Sigmoid colon (tissue), 7 donors: ENCODE data around the gene ERBB2. TPM values are rescaled to one million over a fixed set of nuclear protein-coding genes. Genes with fewer than 3 reads are reported as not detected.
A peak's percentile ranks its signal among the peaks of the same experiment; 100 is the strongest.
"Not testable (repeated sequence)": the region's sequence is repeated elsewhere in the genome, so short reads cannot be mapped to it uniquely, and the experiment has no call there.

ENCODE experiments used
- DNase-seq: peaks from one replicate; pipeline ENCODE4 v3.0.0-alpha.2; 2019
- H3K27ac ChIP-seq, 4 donors: fragments of 200-600 bp; sonication (generic); one replicate each; pipeline ENCODE4 v1.5.1; 2016 to 2019; ENCODE audit warnings: mild to moderate bottlenecking in 1 of 4
- H3K27me3 ChIP-seq, 3 donors: fragments of 200-600 bp; sonication (generic); one replicate each; pipeline ENCODE4 v1.5.1; 2019; ENCODE audit warnings: mild to moderate bottlenecking in 1 of 3
- H3K36me3 ChIP-seq, 4 donors: fragments of 200-600 bp; sonication (generic); one replicate each; pipeline ENCODE4 v1.5.1; 2016 to 2019
- H3K4me1 ChIP-seq, 4 donors: fragments of 200-600 bp; sonication (generic); one replicate each; pipeline ENCODE4 v1.5.1; 2017 to 2019
- H3K4me3 ChIP-seq, 4 donors: fragments of 200-600 bp; sonication (generic); one replicate each; pipeline ENCODE4 v1.5.1; 2017 to 2019; ENCODE audit warnings: mild to moderate bottlenecking in 2 of 4, moderate library complexity in 1 of 4
- H3K9me3 ChIP-seq, 4 donors: fragments of 200-600 bp in 3 of 4; sonication (generic) in 3 of 4; one replicate each; pipeline versions ENCODE4 v1.5.1 to v1.6.1; 2013 to 2019
- EP300 ChIP-seq, 4 donors: sonication (generic); formaldehyde crosslinking; IDR thresholded peaks; one replicate each; pipeline ENCODE4 v1.6.1; 2017; ENCODE audit warnings: antibody characterized with exemption in 4 of 4
- POLR2A ChIP-seq, 2 donors: fragments of 450-650 bp; IDR thresholded peaks; one replicate each; pipeline ENCODE4 v1.6.1; 2016; ENCODE audit warnings: antibody characterized with exemption in 2 of 2, mild to moderate bottlenecking in 2 of 2, moderate library complexity in 2 of 2
- POLR2AphosphoS5 ChIP-seq, 4 donors: sonication (generic); formaldehyde crosslinking; IDR thresholded peaks; one replicate each; pipeline ENCODE4 v1.6.1; 2017; ENCODE audit warnings: antibody characterized with exemption in 4 of 4
- WGBS, 2 donors: extraction: QIAGEN DNeasy Blood & Tissue Kit; methylation state at CpG; one replicate each; pipeline ENCODE4 v1.1.7; 2013; 5-methylcytosine and 5-hydroxymethylcytosine counted together
- intact Hi-C: fragments of 100-400 bp; cut with DNase I; formaldehyde crosslinking; loops from one replicate; pipeline ENCODE4 v1.15.1; 2023
- polyA plus RNA-seq, 3 donors: library from polyadenylated mRNA; stranded (reverse); fragments of 200-250 nt; gene quantifications; one replicate each; pipeline ENCODE4 v1.2.3, GENCODE V29; 2013
- total RNA-seq, 4 donors: library from RNA; depleted of rRNA; stranded (reverse); fragments of >200 nt; gene quantifications; one replicate each; pipeline ENCODE4 v1.1.0, GENCODE V29; 2016
- TF ChIP-seq, protein P1 (sequence below), 4 experiments: fragments of 450-650 bp in 3 of 4; fragments of 200-600 bp in 1 of 4; IDR thresholded peaks; one replicate each; pipeline ENCODE4 v1.5.1; 2016 to 2019; ENCODE audit warnings: antibody characterized with exemption in 4 of 4, mild to moderate bottlenecking in 3 of 4, moderate library complexity in 2 of 4
- donor health status: healthy with polysubstance abuse.
- donor health status: Bipolar disorder and iron deficiency.
- donor health status: healthy.

The ERBB2 gene
- total and polyA plus RNA-seq, 7 donors = 11.8 to 58.9 (median 21.0) TPM

DNA sequence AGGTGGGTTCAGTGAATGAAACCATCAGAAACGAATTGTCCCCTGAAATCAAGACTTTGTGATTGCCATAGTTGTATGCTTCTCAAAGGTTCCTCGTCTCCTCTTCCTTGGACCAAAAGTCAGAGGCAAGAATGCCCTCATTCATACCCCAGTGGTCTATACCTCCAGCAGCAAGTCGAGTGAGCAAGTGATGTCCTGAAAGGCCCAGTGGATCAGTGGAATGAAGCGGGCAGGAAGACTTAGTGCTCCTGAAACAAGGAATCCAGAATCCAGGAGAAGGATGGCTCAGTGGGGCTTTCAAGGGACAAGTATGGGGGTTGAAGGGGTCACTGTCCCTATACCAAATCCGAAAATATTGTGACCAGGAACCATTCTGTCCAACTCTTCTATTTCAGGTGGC lies 5.3 kb upstream of the ERBB2 start:
- Histone ChIP-seq H3K4me1 (peaks cover 0 to 6% (median 2%) of the 10 kb centered on the region in 4 donors), H3K9me3 (no peaks in the 10 kb centered on the region), H3K27ac (no peak overlapping the region), H3K4me3 (no peak overlapping the region), H3K27me3 (no peaks in the 10 kb centered on the region), H3K36me3 (no peaks in the 10 kb centered on the region)
- TF ChIP-seq EP300 (IDR thresholded peaks at IDR 0.05) = no peak
- TF ChIP-seq POLR2AphosphoS5 (IDR thresholded peaks at IDR 0.05) = no peak
- TF ChIP-seq POLR2A (IDR thresholded peaks at IDR 0.05) = no peak
- intact Hi-C loops = no loop called here
- DNase-seq = no peak
- 90 to 93% methylated on average over 5 of the region's 5 CpGs for WGBS, 2 donors

DNA sequence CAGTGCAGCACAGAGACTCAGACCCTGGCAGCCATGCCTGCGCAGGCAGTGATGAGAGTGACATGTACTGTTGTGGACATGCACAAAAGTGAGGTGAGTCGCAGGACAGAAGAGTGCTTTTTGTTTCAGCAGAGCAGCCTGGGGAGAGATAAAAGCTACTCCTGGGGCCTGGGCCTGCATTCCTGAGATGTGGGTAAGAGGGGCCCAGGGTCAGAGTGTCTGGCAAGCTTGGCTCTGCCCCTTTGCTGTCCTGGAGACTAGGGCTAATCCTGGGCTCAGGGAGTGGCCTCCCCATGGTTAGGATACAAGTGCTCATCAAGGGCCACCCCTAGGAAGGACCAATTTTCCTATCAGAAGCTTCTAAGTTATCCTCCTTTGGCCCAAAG lies 4.8 kb upstream of the ERBB2 start:
- no peak for DNase-seq
- TF ChIP-seq, protein P1, sequence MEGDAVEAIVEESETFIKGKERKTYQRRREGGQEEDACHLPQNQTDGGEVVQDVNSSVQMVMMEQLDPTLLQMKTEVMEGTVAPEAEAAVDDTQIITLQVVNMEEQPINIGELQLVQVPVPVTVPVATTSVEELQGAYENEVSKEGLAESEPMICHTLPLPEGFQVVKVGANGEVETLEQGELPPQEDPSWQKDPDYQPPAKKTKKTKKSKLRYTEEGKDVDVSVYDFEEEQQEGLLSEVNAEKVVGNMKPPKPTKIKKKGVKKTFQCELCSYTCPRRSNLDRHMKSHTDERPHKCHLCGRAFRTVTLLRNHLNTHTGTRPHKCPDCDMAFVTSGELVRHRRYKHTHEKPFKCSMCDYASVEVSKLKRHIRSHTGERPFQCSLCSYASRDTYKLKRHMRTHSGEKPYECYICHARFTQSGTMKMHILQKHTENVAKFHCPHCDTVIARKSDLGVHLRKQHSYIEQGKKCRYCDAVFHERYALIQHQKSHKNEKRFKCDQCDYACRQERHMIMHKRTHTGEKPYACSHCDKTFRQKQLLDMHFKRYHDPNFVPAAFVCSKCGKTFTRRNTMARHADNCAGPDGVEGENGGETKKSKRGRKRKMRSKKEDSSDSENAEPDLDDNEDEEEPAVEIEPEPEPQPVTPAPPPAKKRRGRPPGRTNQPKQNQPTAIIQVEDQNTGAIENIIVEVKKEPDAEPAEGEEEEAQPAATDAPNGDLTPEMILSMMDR (IDR thresholded peaks at IDR 0.05) = no peak
- TF ChIP-seq POLR2AphosphoS5 (IDR thresholded peaks at IDR 0.05) (no peak), EP300 (IDR thresholded peaks at IDR 0.05) (no peak), POLR2A (IDR thresholded peaks at IDR 0.05) (no peak)
- Histone ChIP-seq H3K4me1 (peaks cover 0 to 7% (median 3%) of the 10 kb centered on the region in 4 donors), H3K36me3 (no peaks in the 10 kb centered on the region), H3K9me3 (no peaks in the 10 kb centered on the region), H3K27me3 (no peaks in the 10 kb centered on the region), H3K27ac (no peak overlapping the region), H3K4me3 (no peak overlapping the region)
- WGBS, 2 donors = 92 to 93% methylated on average over 2 of the region's 2 CpGs
- intact Hi-C loops = no loop called here

DNA sequence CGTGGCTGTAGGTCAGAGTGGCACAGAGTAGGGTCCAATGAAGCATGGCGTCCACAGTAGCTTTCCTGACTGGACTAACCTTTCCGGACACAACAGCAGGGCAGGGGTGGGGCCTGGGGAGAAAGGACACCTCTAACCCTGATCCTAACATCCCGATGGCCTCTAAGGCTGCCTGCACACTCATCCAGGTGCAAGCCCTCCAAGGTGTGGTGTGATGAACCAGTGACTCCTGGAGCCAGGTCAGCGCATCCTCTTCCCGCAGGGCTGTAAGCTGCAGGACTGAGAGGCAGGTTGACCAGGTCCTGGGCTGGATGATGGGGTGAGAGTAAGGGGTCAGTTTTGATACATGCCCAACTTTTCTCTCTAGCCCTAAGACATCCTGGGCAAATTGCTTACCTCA lies 3.1 kb upstream of the ERBB2 start:
- intact Hi-C loops = no loop called here
- Histone ChIP-seq H3K4me3 (no peak overlapping the region), H3K36me3 (no peaks in the 10 kb centered on the region), H3K4me1 (peaks cover 0 to 23% (median 15%) of the 10 kb centered on the region in 4 donors), H3K27ac (no peak overlapping the region), H3K9me3 (no peaks in the 10 kb centered on the region), H3K27me3 (no peaks in the 10 kb centered on the region)
- TF ChIP-seq EP300 (IDR thresholded peaks at IDR 0.05) (no peak), POLR2AphosphoS5 (IDR thresholded peaks at IDR 0.05) (no peak), POLR2A (IDR thresholded peaks at IDR 0.05) (no peak)
- TF ChIP-seq, protein P1 (IDR thresholded peaks at IDR 0.05) = no peak
- DNase-seq = no peak
- WGBS, 2 donors = 90 to 91% methylated on average over 6 of the region's 6 CpGs

DNA sequence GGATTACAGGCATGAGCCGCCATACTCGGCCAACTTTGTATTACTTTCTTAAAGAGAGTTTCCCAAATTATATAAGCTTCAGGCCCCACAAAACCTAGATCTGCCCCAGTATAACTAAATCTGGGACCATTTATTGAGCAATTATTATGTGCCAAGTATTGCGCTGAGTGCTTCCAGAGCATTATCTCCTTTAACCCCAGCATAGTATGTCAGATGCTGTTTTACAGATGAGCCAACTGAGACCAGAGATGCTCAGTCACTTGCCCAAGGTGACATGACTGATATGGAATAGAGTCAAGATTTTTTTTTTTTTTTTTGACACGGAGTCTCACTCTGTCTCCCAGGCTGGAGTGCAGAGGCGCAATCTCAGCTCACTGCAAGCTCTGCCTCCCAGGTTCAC lies 1.9 kb upstream of the ERBB2 start:
- Histone ChIP-seq H3K9me3 (no peaks in the 10 kb centered on the region), H3K27me3 (no peaks in the 10 kb centered on the region), H3K4me1 (peaks cover 0 to 27% (median 18%) of the 10 kb centered on the region in 4 donors), H3K36me3 (no peaks in the 10 kb centered on the region), H3K4me3 (no peak overlapping the region), H3K27ac (no peak overlapping the region)
- intact Hi-C loops = no loop called here
- TF ChIP-seq POLR2AphosphoS5 (IDR thresholded peaks at IDR 0.05) (no peak), POLR2A (IDR thresholded peaks at IDR 0.05) (no peak), EP300 (IDR thresholded peaks at IDR 0.05) (no peak)
- TF ChIP-seq, protein P1 (IDR thresholded peaks at IDR 0.05) = no peak
- no peak for DNase-seq
- WGBS, 2 donors = 94 to 95% methylated on average over 5 of the region's 5 CpGs

DNA sequence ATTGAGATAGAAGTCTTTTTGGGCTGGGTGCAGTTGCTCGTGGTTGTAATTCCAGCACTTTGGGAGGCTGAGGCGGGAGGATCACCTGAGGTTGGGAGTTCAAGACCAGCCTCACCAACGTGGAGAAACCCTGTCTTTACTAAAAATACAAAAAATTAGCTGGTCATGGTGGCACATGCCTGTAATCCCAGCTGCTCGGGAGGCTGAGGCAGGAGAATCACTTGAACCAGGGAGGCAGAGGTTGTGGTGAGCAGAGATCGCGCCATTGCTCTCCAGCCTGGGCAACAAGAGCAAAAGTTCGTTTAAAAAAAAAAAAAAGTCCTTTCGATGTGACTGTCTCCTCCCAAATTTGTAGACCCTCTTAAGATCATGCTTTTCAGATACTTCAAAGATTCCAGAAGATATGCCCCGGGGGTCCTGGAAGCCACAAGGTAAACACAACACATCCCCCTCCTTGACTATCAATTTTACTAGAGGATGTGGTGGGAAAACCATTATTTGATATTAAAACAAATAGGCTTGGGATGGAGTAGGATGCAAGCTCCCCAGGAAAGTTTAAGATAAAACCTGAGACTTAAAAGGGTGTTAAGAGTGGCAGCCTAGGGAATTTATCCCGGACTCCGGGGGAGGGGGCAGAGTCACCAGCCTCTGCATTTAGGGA lies 577 bp upstream of the ERBB2 start:
- DNase-seq, H3K36me3 ChIP-seq, H3K27me3 ChIP-seq, H3K9me3 ChIP-seq, intact Hi-C loops: not testable (repeated sequence)
- peak overlapping the region; percentile 82 to 86 (median 84) for H3K27ac ChIP-seq
- H3K4me1 ChIP-seq = peaks cover 0 to 27% (median 21%) of the 10 kb centered on the region in 4 donors
- WGBS, 2 donors = 39 to 55% methylated on average over 11 of the region's 11 CpGs
- H3K4me3 ChIP-seq = peak overlapping the region; percentile 59 to 93 (median 84)
